Measurements from ENCODE around the gene TTC12. TPM values are rescaled to one million over a fixed set of nuclear protein-coding genes. Genes with fewer than 3 reads are reported as not detected.

TTC12 gene
- total RNA-seq, 1 experiment from 2014 or later: 25.0 TPM

DNA sequence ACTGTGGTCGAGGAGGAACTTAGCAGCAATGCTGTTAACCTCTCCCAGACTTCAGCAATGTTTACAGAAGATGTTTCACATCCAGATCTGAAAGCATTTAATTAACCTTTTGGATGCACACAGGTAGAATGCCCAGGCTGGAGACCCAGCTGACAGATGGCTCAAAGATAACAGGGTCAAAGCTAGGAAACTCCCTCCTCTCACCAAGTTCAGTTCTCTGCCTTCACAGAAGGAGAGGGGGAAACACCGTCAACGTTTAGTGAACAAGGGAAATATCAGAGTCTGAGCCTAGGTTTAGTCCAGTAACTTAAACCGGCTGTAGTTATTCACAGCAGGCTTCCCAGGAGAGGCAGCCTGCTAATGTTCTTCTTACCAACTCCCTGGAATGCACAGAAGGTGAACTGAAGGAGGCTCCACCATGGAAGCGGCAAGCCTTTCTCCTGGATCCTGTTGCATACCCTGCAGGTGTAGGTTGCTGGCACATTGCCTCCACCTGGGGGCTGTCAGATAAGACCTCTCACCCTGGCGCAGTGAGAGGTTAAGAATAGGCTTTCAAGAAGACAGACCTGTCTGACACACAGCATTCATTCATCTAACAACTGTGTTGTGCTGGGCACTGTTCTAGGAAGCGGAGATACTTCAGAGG lies 49.7 kb downstream of the TTC12 start:
- no peaks in the 10 kb centered on the region for H3K27me3 ChIP-seq (ENCODE audit: insufficient read depth, low read depth)
- intact Hi-C loops (cut with micrococcal nuclease; ENCODE audit: unreplicated experiment): no loop called here
- H3K27ac ChIP-seq: no peak overlapping the region
- CTCF ChIA-PET: no interaction called here
- H3F3A ChIP-seq (ENCODE audit: insufficient read depth, low read depth): no peaks in the 10 kb centered on the region
- H3K4me3 ChIP-seq: no peak overlapping the region
- POLR2A ChIA-PET (ENCODE audit: unreplicated experiment): no interaction called here
- H3K79me2 ChIP-seq (ENCODE audit: low read depth): no peaks in the 10 kb centered on the region
- no peak overlapping the region for H2AFZ ChIP-seq
- H3K4me1 ChIP-seq (replicated peaks; ENCODE audit: insufficient read depth): no peaks in the 10 kb centered on the region
- no peak for TF ChIP-seq EZH2 (IDR thresholded peaks at IDR 0.05; ENCODE audit: low read depth)
- TF ChIP-seq, protein P1, sequence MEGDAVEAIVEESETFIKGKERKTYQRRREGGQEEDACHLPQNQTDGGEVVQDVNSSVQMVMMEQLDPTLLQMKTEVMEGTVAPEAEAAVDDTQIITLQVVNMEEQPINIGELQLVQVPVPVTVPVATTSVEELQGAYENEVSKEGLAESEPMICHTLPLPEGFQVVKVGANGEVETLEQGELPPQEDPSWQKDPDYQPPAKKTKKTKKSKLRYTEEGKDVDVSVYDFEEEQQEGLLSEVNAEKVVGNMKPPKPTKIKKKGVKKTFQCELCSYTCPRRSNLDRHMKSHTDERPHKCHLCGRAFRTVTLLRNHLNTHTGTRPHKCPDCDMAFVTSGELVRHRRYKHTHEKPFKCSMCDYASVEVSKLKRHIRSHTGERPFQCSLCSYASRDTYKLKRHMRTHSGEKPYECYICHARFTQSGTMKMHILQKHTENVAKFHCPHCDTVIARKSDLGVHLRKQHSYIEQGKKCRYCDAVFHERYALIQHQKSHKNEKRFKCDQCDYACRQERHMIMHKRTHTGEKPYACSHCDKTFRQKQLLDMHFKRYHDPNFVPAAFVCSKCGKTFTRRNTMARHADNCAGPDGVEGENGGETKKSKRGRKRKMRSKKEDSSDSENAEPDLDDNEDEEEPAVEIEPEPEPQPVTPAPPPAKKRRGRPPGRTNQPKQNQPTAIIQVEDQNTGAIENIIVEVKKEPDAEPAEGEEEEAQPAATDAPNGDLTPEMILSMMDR (conservative IDR thresholded peaks at IDR 0.05): no peak
- no peaks in the 10 kb centered on the region for H4K20me1 ChIP-seq (ENCODE audit: insufficient read depth)
- no TSS peak for BruUV-seq (replicated peaks)
- H3K9me3 ChIP-seq (ENCODE audit: insufficient read depth, low read depth): no peaks in the 10 kb centered on the region
- H3K36me3 ChIP-seq (ENCODE audit: low read depth): no peaks in the 10 kb centered on the region
- H3K4me2 ChIP-seq: no peak overlapping the region
- DNase-seq: no peak
- H3K9me2 ChIP-seq (ENCODE audit: insufficient read depth): no peaks in the 10 kb centered on the region

DNA sequence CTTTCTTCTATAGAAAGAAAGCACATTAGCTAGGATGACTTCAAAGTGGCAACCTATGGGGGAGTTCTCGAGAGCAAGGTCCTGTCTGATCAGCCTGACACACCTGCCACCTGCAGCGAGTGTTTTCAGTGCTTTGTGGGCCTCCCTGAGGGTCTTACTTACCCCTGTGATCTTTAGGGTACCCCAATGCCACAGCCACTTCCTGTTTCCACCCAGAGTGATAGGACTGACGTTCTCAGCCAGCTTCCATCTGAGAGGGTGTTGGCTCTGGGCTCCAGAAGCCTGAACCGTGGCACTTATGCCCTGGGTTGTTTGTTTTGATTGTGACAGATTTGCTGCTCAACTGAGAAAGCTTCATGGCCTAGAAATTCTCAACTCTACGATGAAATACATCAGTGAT lies 51.5 kb downstream of the TTC12 start:
- no TSS peak for BruUV-seq (replicated peaks)
- Histone ChIP-seq H3K4me3 (no peak overlapping the region), H3K4me2 (no peak overlapping the region), H3K9me3 (ENCODE audit: insufficient read depth, low read depth) (no peaks in the 10 kb centered on the region), H3K4me1 (replicated peaks; ENCODE audit: insufficient read depth) (no peaks in the 10 kb centered on the region), H3K79me2 (ENCODE audit: low read depth) (no peaks in the 10 kb centered on the region), H3K9me2 (ENCODE audit: insufficient read depth) (no peaks in the 10 kb centered on the region), H3K27ac (no peak overlapping the region), H3K36me3 (ENCODE audit: low read depth) (no peaks in the 10 kb centered on the region), H3K27me3 (ENCODE audit: insufficient read depth, low read depth) (no peaks in the 10 kb centered on the region), H3F3A (ENCODE audit: insufficient read depth, low read depth) (no peaks in the 10 kb centered on the region), H2AFZ (no peak overlapping the region), H4K20me1 (ENCODE audit: insufficient read depth) (no peaks in the 10 kb centered on the region)
- intact Hi-C loops (cut with micrococcal nuclease; ENCODE audit: unreplicated experiment): no loop called here
- no peak for TF ChIP-seq EZH2 (IDR thresholded peaks at IDR 0.05; ENCODE audit: low read depth)
- TF ChIP-seq, protein P1 (conservative IDR thresholded peaks at IDR 0.05): no peak
- no peak for DNase-seq
- POLR2A ChIA-PET (ENCODE audit: unreplicated experiment): no interaction called here
- CTCF ChIA-PET: no interaction called here

DNA sequence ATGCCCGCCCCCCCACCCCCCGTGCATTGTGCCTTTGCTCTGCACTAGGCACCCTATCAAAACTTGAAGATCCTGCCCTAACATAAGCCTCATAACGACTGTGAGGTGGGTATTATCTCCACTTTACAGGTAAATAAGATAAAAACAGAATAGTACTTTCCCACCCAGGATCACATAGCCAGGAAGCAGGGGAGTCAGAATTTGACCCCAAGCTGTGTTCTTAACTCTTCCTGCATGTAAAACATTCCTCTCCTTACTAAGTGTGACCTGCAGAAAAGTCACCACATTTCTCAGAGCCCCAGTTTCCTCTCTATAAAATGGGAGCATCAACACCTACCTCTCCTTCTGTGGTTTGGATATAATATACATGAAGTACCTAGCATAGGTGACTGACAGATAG lies 55.0 kb downstream of the TTC12 start:
- TF ChIP-seq, protein P1 (conservative IDR thresholded peaks at IDR 0.05): no peak
- TF ChIP-seq EZH2 (IDR thresholded peaks at IDR 0.05; ENCODE audit: low read depth): no peak
- no peaks in the 10 kb centered on the region for H3K79me2 ChIP-seq (ENCODE audit: low read depth)
- H3K4me3 ChIP-seq: no peak overlapping the region
- no peaks in the 10 kb centered on the region for H3F3A ChIP-seq (ENCODE audit: insufficient read depth, low read depth)
- no peak overlapping the region for H3K4me2 ChIP-seq
- no peaks in the 10 kb centered on the region for H3K9me3 ChIP-seq (ENCODE audit: insufficient read depth, low read depth)
- no peaks in the 10 kb centered on the region for H3K36me3 ChIP-seq (ENCODE audit: low read depth)
- POLR2A ChIA-PET (ENCODE audit: unreplicated experiment): no interaction called here
- no peaks in the 10 kb centered on the region for H4K20me1 ChIP-seq (ENCODE audit: insufficient read depth)
- H3K27me3 ChIP-seq (ENCODE audit: insufficient read depth, low read depth): no peaks in the 10 kb centered on the region
- CTCF ChIA-PET: no interaction called here
- no peaks in the 10 kb centered on the region for H3K4me1 ChIP-seq (replicated peaks; ENCODE audit: insufficient read depth)
- no peak overlapping the region for H2AFZ ChIP-seq
- BruUV-seq (replicated peaks): no TSS peak
- H3K9me2 ChIP-seq (ENCODE audit: insufficient read depth): no peaks in the 10 kb centered on the region
- intact Hi-C loops (cut with micrococcal nuclease; ENCODE audit: unreplicated experiment): no loop called here
- DNase-seq: no peak
- no peak overlapping the region for H3K27ac ChIP-seq
